Smooth muscle cell (in vitro differentiated cells): ENCODE data around the gene OVOL1. TPM values are rescaled to one million over a fixed set of nuclear protein-coding genes. Genes with fewer than 3 reads are reported as not detected.

Source experiments
- DNase-seq: peaks from one replicate; lab custom pipeline; 2025; ENCODE audit not compliant: unreplicated experiment; lab: John Stamatoyannopoulos, UW
- H2AFZ ChIP-seq: fragments of 200-600 bp; sonication (generic); 2 replicates; pipeline ENCODE4 v1.6.0; 2016; ENCODE audit warnings: antibody characterized with exemption, low read depth, mild to moderate bottlenecking
- H3F3A ChIP-seq: fragments of 200-600 bp; sonication (generic); 2 replicates; pipeline ENCODE4 v1.6.0; 2017; ENCODE audit warnings: antibody characterized with exemption, low read depth
- H3K27ac ChIP-seq: fragments of 200-600 bp; sonication (generic); 2 replicates; pipeline ENCODE4 v1.5.1; 2016; ENCODE audit warnings: low read depth, mild to moderate bottlenecking
- H3K27me3 ChIP-seq: fragments of 200-600 bp; sonication (generic); 2 replicates; pipeline ENCODE4 v1.6.1; 2016; ENCODE audit warnings: low read depth, mild to moderate bottlenecking
- H3K36me3 ChIP-seq: fragments of 200-600 bp; sonication (generic); 2 replicates; pipeline ENCODE4 v1.5.1; 2016; ENCODE audit warnings: low read depth
- H3K4me1 ChIP-seq: fragments of 200-600 bp; sonication (generic); 2 replicates; pipeline ENCODE4 v1.5.1; 2016; ENCODE audit warnings: low read depth
- H3K4me2 ChIP-seq: fragments of 200-600 bp; sonication (generic); 2 replicates; pipeline ENCODE4 v1.6.0; 2016; ENCODE audit warnings: mild to moderate bottlenecking
- H3K4me3 ChIP-seq: fragments of 200-600 bp; sonication (generic); 2 replicates; pipeline ENCODE4 v1.5.1; 2016; ENCODE audit warnings: mild to moderate bottlenecking
- H3K79me2 ChIP-seq: fragments of 200-600 bp; sonication (generic); 2 replicates; pipeline ENCODE4 v1.6.0; 2016; ENCODE audit warnings: low read depth, mild to moderate bottlenecking
- H3K9ac ChIP-seq: fragments of 200-600 bp; sonication (generic); 2 replicates; pipeline ENCODE4 v1.6.0; 2016; ENCODE audit warnings: low read depth
- H3K9me3 ChIP-seq: fragments of 200-600 bp; sonication (generic); replicated peaks from 2 replicates; pipeline ENCODE4 v1.5.1; 2016; ENCODE audit warnings: low read depth
- H4K20me1 ChIP-seq: fragments of 200-600 bp; sonication (generic); 2 replicates; pipeline ENCODE4 v1.6.0; 2016; ENCODE audit warnings: low read depth
- CTCF ChIP-seq: fragments of 200-600 bp; sonication (generic); IDR thresholded peaks from 2 replicates; pipeline ENCODE4 v1.5.1; 2017; ENCODE audit warnings: borderline replicate concordance, mild to moderate bottlenecking, antibody characterized with exemption; ENCODE audit not compliant: insufficient read depth, poor library complexity, severe bottlenecking
- WGBS: methylation state at CpG from one replicate; pipeline ENCODE4 v1.1.7; 2016; ENCODE audit warnings: low lambda C conversion rate; 5-methylcytosine and 5-hydroxymethylcytosine counted together
- polyA plus RNA-seq: library from polyadenylated mRNA; unstranded; fragments of >200 nt; fragmentation: Nextera tagmentation; extraction: Ambion mirVana; gene quantifications from 2 replicates; pipeline ENCODE4 v1.2.1, GENCODE V29; 2016
- total RNA-seq: library from RNA; depleted of rRNA; stranded (reverse); fragments of >200 nt; gene quantifications from 2 replicates; pipeline ENCODE4 v1.2.3, GENCODE V29; 2014

The OVOL1 gene
- total and polyA plus RNA-seq, 2 experiments from 2014 or later: 3.1 to 7.8 TPM

GRCh38 chr11:65803797-65804492, 17.1 kb downstream of the OVOL1 start:
- no peak for TF ChIP-seq CTCF
- H2AFZ ChIP-seq: no peak overlapping the region
- DNase-seq: no peak
- H3K79me2 ChIP-seq: no peaks in the 10 kb centered on the region
- H3K36me3 ChIP-seq: no peaks in the 10 kb centered on the region
- no peaks in the 10 kb centered on the region for H3K4me1 ChIP-seq
- H3F3A ChIP-seq: no peaks in the 10 kb centered on the region
- H3K27me3 ChIP-seq: peaks cover 7% of the 10 kb centered on the region
- no peak overlapping the region for H3K4me3 ChIP-seq
- no peaks in the 10 kb centered on the region for H4K20me1 ChIP-seq
- H3K27ac ChIP-seq: no peak overlapping the region
- WGBS: 79% methylated on average over 20 of the region's 21 CpGs
- H3K4me2 ChIP-seq: no peak overlapping the region
- H3K9me3 ChIP-seq: no peaks in the 10 kb centered on the region
- H3K9ac ChIP-seq: no peak overlapping the region

- DNase-seq: no peak
- H3K27me3 ChIP-seq: peaks cover 7% of the 10 kb centered on the region
- H4K20me1 ChIP-seq: no peaks in the 10 kb centered on the region
- no peak overlapping the region for H3K4me3 ChIP-seq
- no peak overlapping the region for H3K4me2 ChIP-seq
- H3K9me3 ChIP-seq: no peaks in the 10 kb centered on the region
- no peaks in the 10 kb centered on the region for H3K36me3 ChIP-seq
- WGBS: 71% methylated on average over 6 of the region's 6 CpGs
- H3K4me1 ChIP-seq: no peaks in the 10 kb centered on the region
- H3K79me2 ChIP-seq: no peaks in the 10 kb centered on the region
- H2AFZ ChIP-seq: no peak overlapping the region
- H3F3A ChIP-seq: no peaks in the 10 kb centered on the region
- TF ChIP-seq CTCF: no peak
- no peak overlapping the region for H3K9ac ChIP-seq
- H3K27ac ChIP-seq: no peak overlapping the region
These were observed 20.1 kb downstream of the OVOL1 start for GRCh38 chr11:65806979-65807378.

- WGBS: 90% methylated on average over 20 of the region's 20 CpGs
- Histone ChIP-seq H3K4me2 (no peak overlapping the region), H3K27ac (no peak overlapping the region), H3K27me3 (peaks cover 5% of the 10 kb centered on the region), H3K4me1 (no peaks in the 10 kb centered on the region), H3K36me3 (no peaks in the 10 kb centered on the region), H2AFZ (no peak overlapping the region), H3F3A (no peaks in the 10 kb centered on the region), H4K20me1 (no peaks in the 10 kb centered on the region), H3K9me3 (no peaks in the 10 kb centered on the region), H3K79me2 (no peaks in the 10 kb centered on the region), H3K9ac (no peak overlapping the region), H3K4me3 (no peak overlapping the region)
- no peak for TF ChIP-seq CTCF
- no peak for DNase-seq
These were observed 22.0 kb downstream of the OVOL1 start for GRCh38 chr11:65808744-65809341.

DNA sequence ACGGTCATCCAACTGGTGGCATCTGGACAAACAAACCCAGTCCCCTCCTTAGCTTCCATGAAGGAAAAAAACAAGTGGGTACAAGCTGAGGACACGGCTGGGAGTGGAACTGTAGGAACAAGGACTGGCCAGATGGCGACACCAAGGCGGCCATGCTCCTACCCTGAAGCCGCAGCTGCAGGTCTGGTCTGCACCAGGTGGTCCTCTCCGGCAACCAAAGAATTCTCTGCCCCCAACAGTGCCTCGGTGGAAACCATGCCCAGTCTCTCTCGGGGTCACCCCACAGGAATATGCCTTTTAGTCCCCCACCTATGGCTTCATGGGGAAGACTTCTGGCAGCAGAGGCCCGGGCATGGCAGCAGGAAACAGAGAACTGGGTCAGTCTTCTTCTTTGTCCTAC, 22.6 kb downstream of the OVOL1 start:
- Histone ChIP-seq H3K36me3 (no peaks in the 10 kb centered on the region), H2AFZ (no peak overlapping the region), H4K20me1 (no peaks in the 10 kb centered on the region), H3K9me3 (no peaks in the 10 kb centered on the region), H3K4me3 (no peak overlapping the region), H3F3A (no peaks in the 10 kb centered on the region), H3K4me1 (no peaks in the 10 kb centered on the region), H3K9ac (no peak overlapping the region), H3K79me2 (no peaks in the 10 kb centered on the region), H3K27ac (no peak overlapping the region), H3K4me2 (no peak overlapping the region), H3K27me3 (no peaks in the 10 kb centered on the region)
- DNase-seq: no peak
- no peak for TF ChIP-seq CTCF
- WGBS: 92% methylated on average over 9 of the region's 9 CpGs
